GM19025 (cell line): Measurements from ENCODE around the gene TCAP.
A peak's percentile ranks its signal among the peaks of the same experiment; 100 is the strongest.
"Not testable (repeated sequence)": the region's sequence is repeated elsewhere in the genome, so short reads cannot be mapped to it uniquely, and the experiment has no call there.

Experiments used
- ATAC-seq: cut with Tn5 transposase; IDR thresholded peaks from one replicate; pipeline ENCODE4 v1.9.1; 2021; ENCODE audit warnings: mild to moderate bottlenecking, low read depth, moderate library complexity; ENCODE audit not compliant: unreplicated experiment

The TCAP gene

DNA sequence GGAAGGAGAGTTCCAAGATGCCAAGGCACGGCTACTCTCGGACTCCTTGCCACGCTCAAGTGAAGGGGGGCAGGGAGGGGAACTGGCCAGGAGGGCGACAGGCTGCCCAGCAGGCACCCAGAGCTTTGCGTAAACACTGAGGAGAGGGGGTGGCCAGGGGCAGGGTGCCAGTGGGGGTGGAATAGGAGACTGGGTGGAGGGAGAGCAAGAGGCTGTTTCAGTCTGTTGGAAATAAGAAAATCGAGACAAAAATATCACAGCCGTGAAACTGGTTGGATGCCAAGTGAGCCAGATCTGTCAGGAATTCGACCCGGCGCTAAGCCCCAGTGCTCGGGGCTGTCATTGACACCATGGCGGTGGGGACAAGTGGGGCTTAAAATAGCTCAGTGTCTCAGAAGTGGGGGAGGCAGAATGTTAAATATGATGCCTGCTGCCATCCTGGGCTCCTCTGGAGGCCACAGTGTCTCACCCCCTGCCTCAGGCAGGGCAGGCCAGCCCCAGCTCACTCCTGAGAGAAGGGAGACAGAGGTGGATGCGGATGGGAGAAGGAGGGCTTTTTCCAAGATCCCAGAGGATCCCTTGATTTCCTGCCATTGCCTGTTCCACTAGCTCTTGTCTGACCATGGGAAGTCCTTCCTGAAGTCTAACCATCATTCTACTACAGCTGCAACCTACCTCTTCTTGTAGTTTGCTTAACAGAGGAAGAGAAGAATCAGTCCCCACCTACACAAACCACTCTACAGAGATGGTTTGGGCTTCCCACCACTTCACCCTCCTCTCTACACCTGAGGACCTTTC lies 12.6 kb downstream of the TCAP start:
- no peak for ATAC-seq

DNA sequence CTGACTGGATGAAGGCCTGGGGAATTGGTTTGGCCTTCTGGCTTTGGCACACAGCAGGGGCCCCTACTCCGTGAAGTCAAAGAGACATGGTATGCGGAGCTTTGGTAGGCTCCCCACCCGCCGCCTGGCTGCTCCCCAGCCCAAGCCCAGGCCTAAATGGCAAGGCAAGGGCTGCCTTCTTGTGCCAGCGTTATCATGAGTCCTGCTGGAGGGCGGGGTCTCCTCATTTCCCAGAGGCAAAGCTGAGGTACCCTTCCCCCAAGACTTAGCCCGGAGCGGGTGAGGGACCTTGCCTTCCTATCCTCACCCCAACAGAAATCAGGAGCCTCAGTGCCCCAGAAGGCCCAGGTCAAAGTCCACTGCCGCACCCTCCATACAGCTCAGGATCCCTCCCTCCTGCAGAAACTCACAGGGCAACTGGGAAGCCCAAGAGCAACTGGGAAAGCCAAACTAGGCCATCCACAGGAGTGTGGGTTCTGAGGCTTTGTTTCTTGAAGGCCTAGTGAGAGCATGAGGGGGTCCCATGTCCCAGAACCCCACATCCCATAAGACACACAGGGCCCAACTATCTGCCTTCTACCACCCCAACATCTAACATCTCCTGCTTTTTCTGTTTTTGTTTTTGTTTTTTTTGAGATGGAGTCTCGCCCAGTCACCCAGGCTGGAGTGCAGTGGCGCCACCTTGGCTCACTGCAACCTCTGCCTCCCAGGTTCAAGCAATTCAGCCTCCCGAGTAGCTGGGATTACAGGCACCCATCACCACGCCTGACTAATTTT lies 13.4 kb downstream of the TCAP start:
- ATAC-seq: no peak

DNA sequence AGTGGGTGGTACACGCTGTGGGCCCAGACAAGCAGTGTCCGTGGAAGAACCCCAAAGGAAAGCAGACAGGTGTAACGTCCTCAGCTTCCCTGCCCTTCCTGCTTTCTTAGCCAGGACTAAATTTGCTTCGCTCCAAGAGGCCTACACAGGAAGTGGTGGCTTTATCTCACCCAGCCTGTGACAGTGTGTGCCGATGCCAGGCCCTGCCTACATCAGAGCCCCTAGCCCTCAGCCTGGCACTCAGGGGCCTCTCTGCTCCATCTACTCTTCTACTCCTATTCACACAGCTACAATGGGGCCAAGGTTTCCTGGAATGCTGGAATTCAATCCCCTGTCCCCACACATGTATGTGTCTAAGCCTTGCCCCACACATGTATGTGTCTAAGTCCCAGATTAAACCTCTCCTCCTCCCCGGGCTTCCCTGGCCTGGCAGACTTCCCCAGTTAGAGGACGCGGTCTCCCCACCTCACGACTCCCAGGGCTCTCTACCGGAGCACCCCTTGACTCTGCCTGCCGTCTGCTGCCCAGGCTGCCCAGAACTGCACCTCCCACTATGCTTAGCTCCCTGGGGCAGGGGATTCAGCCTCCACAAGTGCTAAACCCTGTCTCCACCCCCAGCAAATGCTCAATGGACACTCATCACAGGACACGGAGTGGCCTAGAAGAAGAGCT lies 14.5 kb downstream of the TCAP start:
- no peak for ATAC-seq

DNA sequence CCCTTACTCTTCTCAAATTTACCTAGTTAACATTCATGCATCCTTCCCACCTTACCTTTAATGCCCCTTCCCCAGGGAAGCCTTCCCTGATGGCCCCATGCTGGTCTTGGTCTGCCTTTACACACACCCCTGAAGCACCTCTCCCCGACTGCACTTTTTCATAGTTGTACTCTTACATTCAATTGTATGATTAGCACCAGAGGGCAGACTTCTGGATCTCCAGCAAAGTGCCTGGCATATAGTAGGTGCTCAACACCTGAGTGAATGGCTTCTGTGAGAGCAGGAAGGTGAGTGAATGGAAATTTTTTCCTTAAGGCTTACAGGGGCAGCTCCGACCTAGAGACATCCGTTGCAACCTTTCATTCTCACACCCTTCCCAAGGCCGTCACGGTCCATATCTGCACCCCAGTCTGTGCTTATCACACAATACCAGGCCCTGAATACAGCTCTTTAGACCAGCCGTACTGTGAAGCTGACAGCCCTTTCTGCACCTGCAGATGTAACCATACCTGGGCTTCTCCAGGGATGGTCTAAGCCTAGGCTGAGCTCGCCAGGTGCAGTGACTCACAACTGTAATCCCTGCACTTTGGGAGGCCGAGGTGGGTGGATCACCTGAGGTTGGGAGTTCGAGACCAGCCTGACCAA lies 18.3 kb downstream of the TCAP start:
- ATAC-seq: no peak

DNA sequence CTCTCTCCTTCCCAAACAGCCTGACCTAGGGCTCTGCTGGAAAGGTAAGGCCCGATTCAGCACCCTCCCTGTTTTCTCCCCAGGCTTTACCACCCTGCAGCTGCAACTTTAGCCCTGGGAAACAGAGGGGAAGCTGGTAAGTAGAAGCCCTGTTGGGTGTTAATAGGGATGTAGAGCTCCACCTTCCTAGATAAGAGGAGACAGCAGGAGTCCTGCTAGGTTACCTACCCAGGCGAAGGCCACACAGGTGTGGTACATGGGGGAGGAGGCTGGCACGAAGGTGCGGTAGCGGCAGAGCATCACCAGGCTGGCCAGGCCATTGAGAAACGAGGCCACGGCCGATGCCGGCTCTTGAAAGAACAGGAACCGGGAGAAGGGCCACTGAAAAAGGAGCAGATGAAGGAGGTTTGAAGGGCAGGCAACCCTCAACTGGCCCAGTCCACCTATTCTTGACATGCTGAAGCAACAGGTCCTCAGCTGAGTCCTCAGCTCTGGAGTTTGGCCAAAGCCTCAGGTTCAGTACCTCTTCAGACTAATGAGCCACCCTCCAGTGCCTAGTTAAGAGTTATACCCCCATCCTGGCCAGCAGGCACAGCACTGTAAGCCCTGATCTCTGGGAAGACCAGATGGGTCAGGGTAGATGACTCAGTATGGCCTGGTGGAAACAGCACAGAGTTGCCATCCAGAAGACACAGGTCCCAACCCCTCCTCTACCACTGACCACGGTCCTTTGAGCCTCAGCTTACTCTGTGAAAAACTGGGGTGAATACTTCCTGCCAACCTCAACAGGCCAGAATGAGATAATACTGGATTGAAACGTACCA lies 19.4 kb downstream of the TCAP start:
- no peak for ATAC-seq

DNA sequence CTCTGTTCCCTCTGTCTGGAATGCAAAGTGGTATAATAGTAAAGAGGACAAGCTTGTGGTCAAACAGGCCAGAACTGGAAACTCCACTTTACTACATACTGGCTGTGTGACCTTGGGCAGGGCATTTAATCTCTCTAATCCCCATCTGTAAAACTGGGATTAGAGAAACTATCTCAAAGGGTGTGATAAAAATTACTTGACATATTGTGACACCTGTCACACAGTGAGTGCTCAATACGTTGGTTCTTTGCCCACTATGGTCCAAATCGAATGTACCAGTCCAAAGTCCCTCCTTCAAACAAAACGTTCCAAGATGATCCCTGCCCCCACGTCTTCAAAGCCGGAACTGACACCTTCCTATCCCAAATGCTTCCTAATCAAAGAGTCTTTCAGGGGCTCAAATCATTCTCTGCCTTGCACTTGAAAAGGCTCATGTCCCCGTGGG lies 22.0 kb downstream of the TCAP start:
- no peak for ATAC-seq

DNA sequence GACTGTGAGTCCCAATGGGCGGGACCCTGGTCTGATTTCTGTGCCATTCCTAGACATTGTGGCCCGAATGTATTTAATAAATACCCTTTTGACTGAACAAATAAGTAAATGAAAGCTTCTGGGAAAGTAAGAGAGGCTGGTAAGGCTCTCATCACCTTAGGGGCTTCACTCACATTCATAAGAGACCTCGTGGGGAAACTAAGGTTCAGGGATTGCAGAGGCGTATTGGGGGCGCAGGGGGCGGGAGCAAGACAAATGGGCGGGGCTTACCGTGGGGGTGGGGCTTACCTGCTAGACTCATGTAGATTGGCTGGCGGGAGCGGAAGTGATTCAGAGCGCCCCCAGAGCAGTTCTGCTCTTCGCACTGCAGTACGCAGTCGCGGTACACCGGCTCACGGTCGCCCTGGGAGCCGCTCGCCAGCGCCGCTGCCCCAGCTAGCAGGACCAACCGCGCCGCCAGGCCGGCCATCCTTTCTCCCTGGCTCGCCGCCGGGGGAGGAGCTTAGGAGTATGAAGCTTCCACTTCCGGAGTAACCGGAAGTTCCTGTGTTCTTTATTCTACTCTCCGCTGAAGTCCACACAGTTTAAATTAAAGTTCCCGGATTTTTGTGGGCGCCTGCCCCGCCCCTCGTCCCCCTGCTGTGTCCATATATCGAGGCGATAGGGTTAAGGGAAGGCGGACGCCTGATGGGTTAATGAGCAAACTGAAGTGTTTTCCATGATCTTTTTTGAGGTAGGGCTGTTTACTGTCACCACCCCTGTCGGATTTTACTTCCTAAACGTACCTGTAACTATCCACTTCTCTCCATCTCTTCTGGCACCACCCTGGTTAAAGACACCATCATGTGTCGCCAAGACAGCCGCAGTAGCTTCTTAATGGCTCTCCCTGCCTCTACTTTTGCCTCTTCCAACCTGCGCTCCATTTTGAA lies 22.7 kb downstream of the TCAP start, which contains the start of gene PGAP3:
PGAP3 (minus strand) TSS at position 512 of the 929 bp plus-strand sequence; CDS start at position 469, 43 bp downstream.
- peak; percentile 93 for ATAC-seq

DNA sequence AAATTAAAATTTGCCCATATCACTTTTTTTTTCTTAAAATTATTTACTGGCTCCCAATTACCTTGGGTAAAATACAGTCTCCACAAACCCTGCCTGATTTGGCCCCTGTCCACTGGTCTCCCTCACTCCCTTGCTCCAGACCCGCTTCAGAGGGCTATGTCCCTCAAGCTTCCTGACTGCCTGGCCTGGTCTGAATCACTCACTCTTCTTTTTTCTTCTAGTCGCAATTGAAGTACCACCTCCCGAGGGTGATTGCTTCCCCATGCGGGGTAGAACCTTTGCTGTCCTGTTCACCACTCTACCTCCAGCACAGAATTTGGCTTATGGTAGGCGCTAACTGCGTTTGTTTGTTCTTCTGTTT lies 23.3 kb downstream of the TCAP start:
- ATAC-seq: no peak

DNA sequence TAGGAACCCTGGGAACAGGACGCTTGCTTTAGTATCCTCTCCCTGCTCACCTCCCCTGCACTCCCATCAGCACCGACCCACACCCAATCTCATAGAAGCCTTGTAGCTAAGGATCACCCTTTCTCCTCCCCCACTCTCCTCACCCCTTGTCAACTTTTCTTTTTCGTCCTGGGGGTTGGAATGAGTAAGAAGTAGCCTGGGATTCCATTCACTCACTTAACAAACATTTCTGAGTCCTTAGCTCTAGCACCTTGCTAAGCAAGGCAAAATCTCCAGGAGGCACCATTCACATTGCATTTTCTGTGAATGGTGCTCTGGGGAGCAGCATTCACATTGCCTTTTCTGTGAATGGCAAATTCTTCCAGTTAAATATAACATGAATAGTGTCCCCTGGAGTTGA lies 23.8 kb downstream of the TCAP start:
- no peak for ATAC-seq

DNA sequence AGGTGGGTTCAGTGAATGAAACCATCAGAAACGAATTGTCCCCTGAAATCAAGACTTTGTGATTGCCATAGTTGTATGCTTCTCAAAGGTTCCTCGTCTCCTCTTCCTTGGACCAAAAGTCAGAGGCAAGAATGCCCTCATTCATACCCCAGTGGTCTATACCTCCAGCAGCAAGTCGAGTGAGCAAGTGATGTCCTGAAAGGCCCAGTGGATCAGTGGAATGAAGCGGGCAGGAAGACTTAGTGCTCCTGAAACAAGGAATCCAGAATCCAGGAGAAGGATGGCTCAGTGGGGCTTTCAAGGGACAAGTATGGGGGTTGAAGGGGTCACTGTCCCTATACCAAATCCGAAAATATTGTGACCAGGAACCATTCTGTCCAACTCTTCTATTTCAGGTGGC lies 29.4 kb downstream of the TCAP start:
- no peak for ATAC-seq

DNA sequence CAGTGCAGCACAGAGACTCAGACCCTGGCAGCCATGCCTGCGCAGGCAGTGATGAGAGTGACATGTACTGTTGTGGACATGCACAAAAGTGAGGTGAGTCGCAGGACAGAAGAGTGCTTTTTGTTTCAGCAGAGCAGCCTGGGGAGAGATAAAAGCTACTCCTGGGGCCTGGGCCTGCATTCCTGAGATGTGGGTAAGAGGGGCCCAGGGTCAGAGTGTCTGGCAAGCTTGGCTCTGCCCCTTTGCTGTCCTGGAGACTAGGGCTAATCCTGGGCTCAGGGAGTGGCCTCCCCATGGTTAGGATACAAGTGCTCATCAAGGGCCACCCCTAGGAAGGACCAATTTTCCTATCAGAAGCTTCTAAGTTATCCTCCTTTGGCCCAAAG lies 29.9 kb downstream of the TCAP start:
- no peak for ATAC-seq

DNA sequence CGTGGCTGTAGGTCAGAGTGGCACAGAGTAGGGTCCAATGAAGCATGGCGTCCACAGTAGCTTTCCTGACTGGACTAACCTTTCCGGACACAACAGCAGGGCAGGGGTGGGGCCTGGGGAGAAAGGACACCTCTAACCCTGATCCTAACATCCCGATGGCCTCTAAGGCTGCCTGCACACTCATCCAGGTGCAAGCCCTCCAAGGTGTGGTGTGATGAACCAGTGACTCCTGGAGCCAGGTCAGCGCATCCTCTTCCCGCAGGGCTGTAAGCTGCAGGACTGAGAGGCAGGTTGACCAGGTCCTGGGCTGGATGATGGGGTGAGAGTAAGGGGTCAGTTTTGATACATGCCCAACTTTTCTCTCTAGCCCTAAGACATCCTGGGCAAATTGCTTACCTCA lies 31.6 kb downstream of the TCAP start:
- ATAC-seq: no peak

DNA sequence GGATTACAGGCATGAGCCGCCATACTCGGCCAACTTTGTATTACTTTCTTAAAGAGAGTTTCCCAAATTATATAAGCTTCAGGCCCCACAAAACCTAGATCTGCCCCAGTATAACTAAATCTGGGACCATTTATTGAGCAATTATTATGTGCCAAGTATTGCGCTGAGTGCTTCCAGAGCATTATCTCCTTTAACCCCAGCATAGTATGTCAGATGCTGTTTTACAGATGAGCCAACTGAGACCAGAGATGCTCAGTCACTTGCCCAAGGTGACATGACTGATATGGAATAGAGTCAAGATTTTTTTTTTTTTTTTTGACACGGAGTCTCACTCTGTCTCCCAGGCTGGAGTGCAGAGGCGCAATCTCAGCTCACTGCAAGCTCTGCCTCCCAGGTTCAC lies 32.8 kb downstream of the TCAP start:
- ATAC-seq: no peak

DNA sequence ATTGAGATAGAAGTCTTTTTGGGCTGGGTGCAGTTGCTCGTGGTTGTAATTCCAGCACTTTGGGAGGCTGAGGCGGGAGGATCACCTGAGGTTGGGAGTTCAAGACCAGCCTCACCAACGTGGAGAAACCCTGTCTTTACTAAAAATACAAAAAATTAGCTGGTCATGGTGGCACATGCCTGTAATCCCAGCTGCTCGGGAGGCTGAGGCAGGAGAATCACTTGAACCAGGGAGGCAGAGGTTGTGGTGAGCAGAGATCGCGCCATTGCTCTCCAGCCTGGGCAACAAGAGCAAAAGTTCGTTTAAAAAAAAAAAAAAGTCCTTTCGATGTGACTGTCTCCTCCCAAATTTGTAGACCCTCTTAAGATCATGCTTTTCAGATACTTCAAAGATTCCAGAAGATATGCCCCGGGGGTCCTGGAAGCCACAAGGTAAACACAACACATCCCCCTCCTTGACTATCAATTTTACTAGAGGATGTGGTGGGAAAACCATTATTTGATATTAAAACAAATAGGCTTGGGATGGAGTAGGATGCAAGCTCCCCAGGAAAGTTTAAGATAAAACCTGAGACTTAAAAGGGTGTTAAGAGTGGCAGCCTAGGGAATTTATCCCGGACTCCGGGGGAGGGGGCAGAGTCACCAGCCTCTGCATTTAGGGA lies 34.1 kb downstream of the TCAP start:
- not testable (repeated sequence) for ATAC-seq

DNA sequence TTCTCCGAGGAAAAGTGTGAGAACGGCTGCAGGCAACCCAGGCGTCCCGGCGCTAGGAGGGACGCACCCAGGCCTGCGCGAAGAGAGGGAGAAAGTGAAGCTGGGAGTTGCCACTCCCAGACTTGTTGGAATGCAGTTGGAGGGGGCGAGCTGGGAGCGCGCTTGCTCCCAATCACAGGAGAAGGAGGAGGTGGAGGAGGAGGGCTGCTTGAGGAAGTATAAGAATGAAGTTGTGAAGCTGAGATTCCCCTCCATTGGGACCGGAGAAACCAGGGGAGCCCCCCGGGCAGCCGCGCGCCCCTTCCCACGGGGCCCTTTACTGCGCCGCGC lies 34.6 kb downstream of the TCAP start, which contains the start of gene ERBB2:
ERBB2 (plus strand) TSS at position 247 of the 330 bp plus-strand sequence. CDS start 175 bp downstream, outside the sequence.
- no peak for ATAC-seq

DNA sequence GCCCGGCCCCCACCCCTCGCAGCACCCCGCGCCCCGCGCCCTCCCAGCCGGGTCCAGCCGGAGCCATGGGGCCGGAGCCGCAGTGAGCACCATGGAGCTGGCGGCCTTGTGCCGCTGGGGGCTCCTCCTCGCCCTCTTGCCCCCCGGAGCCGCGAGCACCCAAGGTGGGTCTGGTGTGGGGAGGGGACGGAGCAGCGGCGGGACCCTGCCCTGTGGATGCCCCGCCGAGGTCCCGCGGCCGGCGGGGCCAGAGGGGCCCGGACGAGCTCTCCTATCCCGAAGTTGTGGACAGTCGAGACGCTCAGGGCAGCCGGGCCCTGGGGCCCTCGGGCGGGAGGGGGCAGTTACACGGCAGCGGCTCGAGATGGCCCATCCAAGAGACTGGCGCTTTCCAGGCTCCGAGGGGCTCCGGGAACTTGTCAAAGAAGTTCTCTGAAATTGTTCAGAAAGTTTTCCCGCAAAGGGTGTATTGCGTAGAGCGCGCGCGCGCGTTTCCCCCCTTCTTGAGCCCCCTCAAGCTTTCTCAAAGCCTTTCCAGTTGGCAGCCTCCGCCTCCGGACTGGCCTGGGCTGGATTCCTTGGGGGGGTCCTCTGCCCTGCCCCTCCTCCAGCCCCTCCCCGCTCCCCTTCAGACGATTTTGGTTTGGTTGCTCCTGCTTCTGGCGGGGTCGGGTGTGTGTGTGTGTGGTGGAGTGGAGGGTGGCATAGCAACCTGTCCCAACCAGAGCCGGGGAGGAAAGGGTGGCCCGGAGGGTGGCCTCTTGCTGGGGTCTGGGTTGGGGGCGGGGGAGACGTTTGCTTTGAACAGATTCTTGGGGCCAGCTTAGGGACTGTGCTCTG lies 35.2 kb downstream of the TCAP start:
- ATAC-seq: no peak

DNA sequence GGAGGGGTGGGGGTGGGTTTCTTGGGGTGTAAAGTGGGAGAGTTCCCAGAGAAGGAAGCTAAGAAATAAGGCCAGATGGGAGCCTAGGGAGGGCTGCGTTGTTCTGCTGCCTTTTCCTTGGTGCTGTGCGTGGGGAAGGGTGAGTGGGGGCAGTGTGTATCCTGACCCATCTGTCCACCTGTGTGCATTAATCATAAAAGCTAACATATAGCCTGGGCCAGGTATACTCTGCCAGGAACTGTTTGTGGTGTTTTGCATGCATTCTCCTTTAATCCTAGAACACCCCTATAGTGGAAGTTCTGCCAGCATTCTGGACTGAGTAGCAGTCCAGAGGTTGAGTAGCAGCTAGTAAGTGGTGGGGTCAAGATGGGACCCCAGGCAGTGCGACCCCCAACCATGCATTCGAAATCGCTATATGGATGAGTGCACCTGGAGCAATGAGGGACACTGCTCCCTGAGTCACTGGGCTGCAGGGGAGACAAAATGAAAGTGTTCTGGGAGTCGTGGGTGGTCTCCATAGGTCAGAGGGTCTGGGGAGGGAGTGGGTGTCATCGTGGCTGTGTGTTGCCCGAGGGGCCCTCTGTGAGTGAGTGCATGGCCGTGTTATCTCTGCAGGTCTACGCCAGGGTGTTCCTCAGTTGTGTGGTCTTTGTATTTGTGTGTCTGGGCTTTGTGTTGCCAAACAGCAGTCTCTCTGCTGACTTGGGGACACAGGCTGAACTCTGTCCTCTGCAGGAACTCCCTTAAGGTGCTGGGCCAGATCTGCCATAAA lies 36.0 kb downstream of the TCAP start:
- no peak for ATAC-seq
